Central memory CD8-positive, alpha-beta T cell (primary cell): ENCODE data around the gene DONSON.

ENCODE experiments used
- ATAC-seq: fragments of 150-1000 bp; cut with Tn5 transposase; replicated peaks from 2 replicates; pipeline ENCODE4 v1.10.0; 2022; ENCODE audit warnings: mild to moderate bottlenecking, moderate FRiP score, moderate number of reproducible peaks; ENCODE audit not compliant: poor library complexity, severe bottlenecking; ENCODE audit errors: extremely low read depth
- DNase-seq, 2 donors: peaks; one replicate each; pipeline ENCODE4 v3.0.0; 2021; ENCODE audit warnings: low spot score in 2 of 2
- H3K27ac Mint-ChIP-seq: one replicate; pipeline ENCODE4 v1.8.0; 2022; ENCODE audit warnings: low read depth, mild to moderate bottlenecking, moderate library complexity, mixed read lengths
- H3K27me3 Mint-ChIP-seq: one replicate; pipeline ENCODE4 v1.8.0; 2022; ENCODE audit warnings: mixed read lengths
- H3K36me3 Mint-ChIP-seq: one replicate; pipeline ENCODE4 v1.8.0; 2022; ENCODE audit warnings: mild to moderate bottlenecking, moderate library complexity, mixed read lengths; ENCODE audit not compliant: insufficient read depth
- H3K4me1 Mint-ChIP-seq: one replicate; pipeline ENCODE4 v1.8.0; 2022; ENCODE audit warnings: mixed read lengths
- H3K4me3 Mint-ChIP-seq: one replicate; pipeline ENCODE4 v1.8.0; 2022; ENCODE audit warnings: mild to moderate bottlenecking, moderate library complexity, mixed read lengths
- H3K9me3 Mint-ChIP-seq: one replicate; pipeline ENCODE4 v1.8.0; 2022; ENCODE audit warnings: mixed read lengths

The DONSON gene

GRCh38 chr21:33558777-33559421, 29.6 kb downstream of the DONSON start:
- Mint-ChIP-seq H3K27me3 (no peaks in the 10 kb centered on the region), H3K36me3 (peaks cover 78% of the 10 kb centered on the region), H3K4me3 (no peak overlapping the region), H3K27ac (no peak overlapping the region), H3K4me1 (peaks cover 74% of the 10 kb centered on the region), H3K9me3 (no peaks in the 10 kb centered on the region)
- no peak for DNase-seq
- no peak for ATAC-seq

GRCh38 chr21:33557447-33557846, 31.0 kb downstream of the DONSON start:
- Mint-ChIP-seq H3K27ac (no peak overlapping the region), H3K4me3 (no peak overlapping the region), H3K27me3 (no peaks in the 10 kb centered on the region), H3K4me1 (peaks cover 68% of the 10 kb centered on the region), H3K36me3 (peaks cover 89% of the 10 kb centered on the region), H3K9me3 (no peaks in the 10 kb centered on the region)
- no peak for DNase-seq
- ATAC-seq, result no peak

GRCh38 chr21:33554982-33555344, 33.5 kb downstream of the DONSON start:
- ATAC-seq (no peak), DNase-seq (no peak)
- peak overlapping the region; percentile 80 for H3K27ac Mint-ChIP-seq
- H3K4me1 Mint-ChIP-seq, result peaks cover 54% of the 10 kb centered on the region
- H3K27me3 Mint-ChIP-seq, result no peaks in the 10 kb centered on the region
- H3K36me3 Mint-ChIP-seq, result peaks cover 85% of the 10 kb centered on the region
- H3K9me3 Mint-ChIP-seq, result no peaks in the 10 kb centered on the region
- H3K4me3 Mint-ChIP-seq, result peak overlapping the region; percentile 58

GRCh38 chr21:33554236-33554981, 34.1 kb downstream of the DONSON start:
- ATAC-seq (no peak), DNase-seq (no peak)
- Mint-ChIP-seq H3K36me3 (peaks cover 83% of the 10 kb centered on the region), H3K4me1 (peaks cover 56% of the 10 kb centered on the region), H3K27me3 (no peaks in the 10 kb centered on the region), H3K4me3 (peak overlapping the region; percentile 58), H3K9me3 (no peaks in the 10 kb centered on the region), H3K27ac (peak overlapping the region; percentile 80)

- Mint-ChIP-seq H3K27me3 (no peaks in the 10 kb centered on the region), H3K27ac (peak overlapping the region; percentile 80), H3K4me1 (peaks cover 51% of the 10 kb centered on the region), H3K36me3 (peaks cover 83% of the 10 kb centered on the region), H3K9me3 (no peaks in the 10 kb centered on the region), H3K4me3 (no peak overlapping the region)
- DNase-seq, result no peak
- ATAC-seq, result no peak
Observed at GRCh38 chr21:33552999-33553598, 35.4 kb downstream of the DONSON start.

GRCh38 chr21:33552093-33552998, 36.1 kb downstream of the DONSON start:
- ATAC-seq (no peak), DNase-seq (no peak)
- no peaks in the 10 kb centered on the region for H3K27me3 Mint-ChIP-seq
- no peaks in the 10 kb centered on the region for H3K9me3 Mint-ChIP-seq
- peaks cover 81% of the 10 kb centered on the region for H3K36me3 Mint-ChIP-seq
- peaks cover 49% of the 10 kb centered on the region for H3K4me1 Mint-ChIP-seq
- peak overlapping the region; percentile 10 for H3K4me3 Mint-ChIP-seq
- peak overlapping the region; percentile 14 for H3K27ac Mint-ChIP-seq

- no peak overlapping the region for H3K27ac Mint-ChIP-seq
- H3K36me3 Mint-ChIP-seq, result peaks cover 81% of the 10 kb centered on the region
- H3K4me3 Mint-ChIP-seq, result no peak overlapping the region
- DNase-seq, result no peak
- peaks cover 42% of the 10 kb centered on the region for H3K4me1 Mint-ChIP-seq
- no peak for ATAC-seq
- H3K27me3 Mint-ChIP-seq, result no peaks in the 10 kb centered on the region
- no peaks in the 10 kb centered on the region for H3K9me3 Mint-ChIP-seq
Observed at GRCh38 chr21:33551664-33552063, 36.8 kb downstream of the DONSON start.

GRCh38 chr21:33550772-33551660, 37.5 kb downstream of the DONSON start:
- no peak overlapping the region for H3K4me3 Mint-ChIP-seq
- ATAC-seq (no peak), DNase-seq (no peak)
- H3K36me3 Mint-ChIP-seq, result peaks cover 78% of the 10 kb centered on the region
- peaks cover 38% of the 10 kb centered on the region for H3K4me1 Mint-ChIP-seq
- H3K27ac Mint-ChIP-seq, result no peak overlapping the region
- H3K9me3 Mint-ChIP-seq, result no peaks in the 10 kb centered on the region
- H3K27me3 Mint-ChIP-seq, result no peaks in the 10 kb centered on the region

- no peaks in the 10 kb centered on the region for H3K27me3 Mint-ChIP-seq
- H3K27ac Mint-ChIP-seq, result no peak overlapping the region
- ATAC-seq (no peak), DNase-seq (no peak)
- H3K4me1 Mint-ChIP-seq, result peaks cover 35% of the 10 kb centered on the region
- no peaks in the 10 kb centered on the region for H3K9me3 Mint-ChIP-seq
- H3K4me3 Mint-ChIP-seq, result no peak overlapping the region
- H3K36me3 Mint-ChIP-seq, result peaks cover 71% of the 10 kb centered on the region
Observed at GRCh38 chr21:33549848-33550771, 38.4 kb downstream of the DONSON start.

- DNase-seq, result no peak
Observed at GRCh38 chr21:33546086-33546485, 42.4 kb downstream of the DONSON start.

More at GRCh38 chr21:33546086-33546485, 42.4 kb downstream of the DONSON start:
- Mint-ChIP-seq H3K27ac (no peak overlapping the region), H3K36me3 (peaks cover 65% of the 10 kb centered on the region), H3K27me3 (no peaks in the 10 kb centered on the region), H3K4me1 (peaks cover 43% of the 10 kb centered on the region), H3K4me3 (peak overlapping the region; percentile 95), H3K9me3 (no peaks in the 10 kb centered on the region)
- no peak for ATAC-seq
